Measurements from ENCODE around the gene RTN4R. TPM values are rescaled to one million over a fixed set of nuclear protein-coding genes. Genes with fewer than 3 reads are reported as not detected.

Gene RTN4R
- total RNA-seq, 1 donor = under 0.01 TPM

DNA sequence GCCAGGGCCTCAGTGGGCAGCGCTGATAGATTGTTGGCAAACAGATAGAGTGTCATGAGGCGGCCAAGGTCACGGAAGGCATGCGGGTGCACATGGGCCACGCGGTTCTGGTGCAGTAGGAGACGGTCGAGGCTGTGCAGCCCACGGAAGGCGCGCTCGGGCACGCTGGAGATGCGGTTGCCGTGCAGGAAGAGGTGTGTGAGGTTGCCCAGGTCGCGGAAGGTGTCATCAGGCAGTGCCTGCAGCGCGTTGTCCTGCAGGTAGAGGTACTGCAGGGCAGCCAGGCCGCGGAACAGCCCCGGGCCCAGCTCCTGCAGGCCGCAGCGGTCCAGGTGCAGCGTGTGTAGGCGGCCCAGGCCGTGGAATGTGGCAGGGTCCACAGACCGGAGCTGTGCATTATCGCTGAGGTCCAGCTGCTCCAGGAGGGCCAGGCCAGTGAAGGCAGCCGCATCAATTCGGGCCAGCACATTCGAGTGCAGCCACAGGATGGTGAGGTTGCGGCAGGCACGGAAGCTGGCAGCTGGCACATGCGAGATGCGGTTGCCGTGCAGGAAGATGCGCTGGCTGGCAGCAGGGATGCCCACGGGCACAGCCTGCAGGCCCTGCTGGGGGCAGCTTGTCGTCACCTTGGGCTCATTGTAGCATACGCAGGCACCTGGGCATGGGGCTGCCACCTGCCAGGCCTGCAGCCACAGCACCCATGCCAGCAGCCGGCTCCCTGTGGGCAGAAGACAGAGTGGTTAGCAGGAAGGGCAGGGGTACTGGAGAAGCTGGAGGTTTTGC, 25.5 kb downstream of the RTN4R start:
- H3K36me3 ChIP-seq (ENCODE audit: insufficient read depth, low read length) = no peaks in the 10 kb centered on the region
- no peak overlapping the region for H3K4me2 ChIP-seq (ENCODE audit: insufficient read depth, low read length)
- no peaks in the 10 kb centered on the region for H3K27me3 ChIP-seq (ENCODE audit: insufficient read depth, low read length)
- H3K4me1 ChIP-seq (ENCODE audit: insufficient read depth, low read length) = peaks cover 14% of the 10 kb centered on the region
- DNase-seq (ENCODE audit: insufficient read length, low spot score, missing footprints) = no peak
- H2AFZ ChIP-seq (ENCODE audit: low read length) = no peak overlapping the region
- no peak for TF ChIP-seq CTCF (IDR thresholded peaks at IDR 0.05; ENCODE audit: extremely low read depth, low read depth, low read length)
- no peak overlapping the region for H3K4me3 ChIP-seq (ENCODE audit: insufficient read depth, low read length)
- no peaks in the 10 kb centered on the region for H4K20me1 ChIP-seq (ENCODE audit: insufficient read depth, low read length)
- no peaks in the 10 kb centered on the region for H3K79me2 ChIP-seq (ENCODE audit: insufficient read depth, low read length)
- H3K9me3 ChIP-seq (ENCODE audit: low read depth, low read length) = no peaks in the 10 kb centered on the region
- no peak overlapping the region for H3K27ac ChIP-seq (ENCODE audit: low read depth, low read length)

DNA sequence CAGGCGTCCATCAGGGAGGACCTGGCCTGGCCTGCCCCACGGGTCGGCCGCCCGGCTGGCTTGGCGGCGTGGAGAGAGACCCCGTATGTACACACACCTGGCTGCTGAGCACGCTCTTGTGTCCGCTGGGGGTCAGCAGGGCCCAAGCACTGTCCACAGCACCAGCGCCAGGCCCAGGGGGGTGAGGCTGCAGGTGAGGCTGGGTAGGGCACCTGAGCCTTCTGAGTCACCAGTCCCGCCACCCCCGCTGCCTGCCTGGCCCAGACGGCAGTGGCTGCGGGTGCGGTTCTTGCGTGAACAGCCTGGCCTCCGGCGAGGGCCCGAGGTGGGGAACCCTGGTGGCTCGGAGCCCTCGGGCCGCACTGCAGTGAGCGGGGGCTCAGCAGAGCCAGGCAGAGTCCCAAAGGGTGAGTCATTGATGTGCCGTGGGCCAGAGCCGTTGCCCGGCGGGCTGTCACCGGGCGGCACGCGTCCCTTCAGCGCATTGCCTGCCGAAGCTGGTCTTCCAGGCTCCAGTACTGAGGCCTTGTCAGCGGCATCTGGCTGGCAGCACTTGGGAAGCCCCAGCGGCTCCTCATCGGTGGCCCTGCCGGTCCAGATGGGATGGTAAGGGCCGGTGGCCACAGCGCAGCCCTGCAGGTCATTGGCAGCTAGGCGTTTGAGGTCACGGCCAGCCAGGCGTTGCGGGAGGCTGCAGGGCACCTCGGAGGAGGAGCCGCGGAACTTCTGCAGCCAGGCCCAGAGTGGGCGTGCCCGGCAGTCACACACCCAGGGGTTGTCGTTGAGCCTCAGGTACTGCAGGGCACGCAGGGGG, 26.3 kb downstream of the RTN4R start:
- no peaks in the 10 kb centered on the region for H3K36me3 ChIP-seq (ENCODE audit: insufficient read depth, low read length)

DNA sequence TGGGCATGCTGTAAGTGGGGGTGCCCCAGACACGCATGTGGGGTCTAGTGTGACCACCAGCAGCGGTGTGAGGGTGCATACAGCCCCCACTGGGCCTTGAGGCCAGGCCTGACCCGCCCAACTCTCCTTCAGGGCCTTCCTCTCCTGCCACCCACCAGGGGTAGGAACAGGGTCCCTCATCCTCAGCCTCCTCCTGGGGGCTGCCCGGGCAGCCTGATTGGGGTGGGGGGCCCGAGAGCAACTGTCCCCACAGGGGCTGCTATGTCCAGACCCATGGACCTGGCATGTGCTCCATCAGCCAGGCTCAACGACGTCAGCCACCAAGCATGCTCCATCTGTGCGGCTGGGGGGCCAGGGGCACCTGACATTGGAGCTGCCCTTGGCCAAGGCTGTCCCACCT, 27.2 kb downstream of the RTN4R start:
- H3K27me3 ChIP-seq (ENCODE audit: insufficient read depth, low read length) = no peaks in the 10 kb centered on the region
- no peak for TF ChIP-seq CTCF (IDR thresholded peaks at IDR 0.05; ENCODE audit: extremely low read depth, low read depth, low read length)
- no peaks in the 10 kb centered on the region for H3K36me3 ChIP-seq (ENCODE audit: insufficient read depth, low read length)
- DNase-seq (ENCODE audit: insufficient read length, low spot score, missing footprints) = no peak
- peaks cover 8% of the 10 kb centered on the region for H3K4me1 ChIP-seq (ENCODE audit: insufficient read depth, low read length)
- H3K4me2 ChIP-seq (ENCODE audit: insufficient read depth, low read length) = no peak overlapping the region
- no peak overlapping the region for H3K27ac ChIP-seq (ENCODE audit: low read depth, low read length)
- H2AFZ ChIP-seq (ENCODE audit: low read length) = no peak overlapping the region
- H3K79me2 ChIP-seq (ENCODE audit: insufficient read depth, low read length) = no peaks in the 10 kb centered on the region
- H3K9me3 ChIP-seq (ENCODE audit: low read depth, low read length) = no peaks in the 10 kb centered on the region
- H3K4me3 ChIP-seq (ENCODE audit: insufficient read depth, low read length) = no peak overlapping the region
- no peaks in the 10 kb centered on the region for H4K20me1 ChIP-seq (ENCODE audit: insufficient read depth, low read length)

More for the DNA sequence above, 26.3 kb downstream of the RTN4R start:
- Histone ChIP-seq H3K27me3 (ENCODE audit: insufficient read depth, low read length) (no peaks in the 10 kb centered on the region), H3K4me3 (ENCODE audit: insufficient read depth, low read length) (no peak overlapping the region), H3K4me2 (ENCODE audit: insufficient read depth, low read length) (no peak overlapping the region), H3K4me1 (ENCODE audit: insufficient read depth, low read length) (peaks cover 12% of the 10 kb centered on the region), H3K79me2 (ENCODE audit: insufficient read depth, low read length) (no peaks in the 10 kb centered on the region), H3K9me3 (ENCODE audit: low read depth, low read length) (no peaks in the 10 kb centered on the region), H4K20me1 (ENCODE audit: insufficient read depth, low read length) (no peaks in the 10 kb centered on the region), H2AFZ (ENCODE audit: low read length) (no peak overlapping the region), H3K27ac (ENCODE audit: low read depth, low read length) (no peak overlapping the region)
- DNase-seq (ENCODE audit: insufficient read length, low spot score, missing footprints) = no peak
- TF ChIP-seq CTCF (IDR thresholded peaks at IDR 0.05; ENCODE audit: extremely low read depth, low read depth, low read length) = no peak

DNA sequence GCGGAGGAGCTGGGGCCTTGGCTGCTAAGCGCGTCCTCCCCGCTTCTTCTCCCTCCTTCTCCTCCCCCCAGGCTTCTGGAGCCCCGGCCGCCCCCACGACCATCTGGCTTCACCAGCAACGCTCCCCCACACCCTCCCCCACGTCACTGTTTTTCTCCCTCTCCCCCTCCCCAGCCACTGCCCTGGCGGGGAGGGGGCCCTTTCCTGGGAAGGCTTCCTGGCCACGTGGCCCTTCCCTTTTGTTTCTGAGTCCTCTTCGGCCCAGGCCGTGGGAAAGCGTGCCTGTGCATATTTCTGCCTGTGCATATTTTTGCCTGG, 27.7 kb downstream of the RTN4R start:
- Histone ChIP-seq H3K4me3 (ENCODE audit: insufficient read depth, low read length) (no peak overlapping the region), H3K36me3 (ENCODE audit: insufficient read depth, low read length) (no peaks in the 10 kb centered on the region), H3K4me2 (ENCODE audit: insufficient read depth, low read length) (no peak overlapping the region), H3K79me2 (ENCODE audit: insufficient read depth, low read length) (no peaks in the 10 kb centered on the region), H3K27me3 (ENCODE audit: insufficient read depth, low read length) (peaks cover 1% of the 10 kb centered on the region), H3K9me3 (ENCODE audit: low read depth, low read length) (no peaks in the 10 kb centered on the region), H4K20me1 (ENCODE audit: insufficient read depth, low read length) (no peaks in the 10 kb centered on the region), H3K4me1 (ENCODE audit: insufficient read depth, low read length) (peaks cover 8% of the 10 kb centered on the region), H3K27ac (ENCODE audit: low read depth, low read length) (no peak overlapping the region), H2AFZ (ENCODE audit: low read length) (no peak overlapping the region)
- TF ChIP-seq CTCF (IDR thresholded peaks at IDR 0.05; ENCODE audit: extremely low read depth, low read depth, low read length) = no peak
- no peak for DNase-seq (ENCODE audit: insufficient read length, low spot score, missing footprints)

All from osteoblast (primary cell).